DMS 273 treated with DMSO at 0.1 percent for 48 hours (cell line): ENCODE measurements around the gene RAB19.
"Not testable (repeated sequence)": the region's sequence is repeated elsewhere in the genome, so short reads cannot be mapped to it uniquely, and the experiment has no call there.

Experiments used
- DNase-seq: peaks from one replicate; lab custom pipeline; 2025; lab: John Stamatoyannopoulos, UW

Gene RAB19

DNA sequence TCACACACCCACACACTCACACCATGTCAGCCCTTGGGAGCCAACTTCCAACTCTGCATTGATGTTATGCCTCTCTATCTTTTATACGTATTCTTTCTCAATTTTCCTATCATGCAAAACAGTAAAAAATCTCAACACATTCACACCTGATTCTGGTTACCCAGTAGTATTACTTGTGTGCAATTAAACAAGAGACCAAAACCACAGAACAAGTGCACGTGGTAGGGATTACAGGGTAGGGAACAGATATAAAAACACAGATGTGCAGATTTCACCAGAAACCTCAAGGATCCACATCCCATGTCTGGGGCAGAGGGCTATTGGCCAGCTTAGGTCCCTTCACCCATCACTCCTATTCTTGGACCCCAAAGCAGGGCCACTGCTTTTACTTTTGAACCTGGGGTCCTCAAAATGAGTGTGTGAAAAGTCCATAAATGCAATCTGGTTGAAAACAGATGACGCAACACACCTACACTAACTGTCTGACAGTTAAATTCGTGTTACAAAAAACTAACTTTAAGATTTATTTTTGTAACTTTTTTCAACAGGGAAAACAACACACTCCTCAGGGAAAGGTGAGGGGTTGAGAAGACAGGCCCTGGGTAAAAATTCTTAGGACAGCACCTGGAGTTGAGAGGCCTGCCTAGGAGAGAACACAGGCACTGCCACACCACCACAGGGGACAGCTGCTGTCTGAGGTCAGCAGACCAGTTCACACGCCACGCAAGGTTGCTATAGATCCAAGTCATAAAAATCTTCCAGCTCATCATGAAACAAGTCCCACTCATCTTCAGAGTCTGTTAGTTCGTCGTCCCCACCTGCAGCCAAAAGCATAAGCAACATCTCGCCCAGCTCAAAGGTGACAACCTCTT, 50.2 kb downstream of the RAB19 start:
- DNase-seq: not testable (repeated sequence)

GRCh38 chr7:140454657-140455015, 50.8 kb downstream of the RAB19 start:
- no peak for DNase-seq

DNA sequence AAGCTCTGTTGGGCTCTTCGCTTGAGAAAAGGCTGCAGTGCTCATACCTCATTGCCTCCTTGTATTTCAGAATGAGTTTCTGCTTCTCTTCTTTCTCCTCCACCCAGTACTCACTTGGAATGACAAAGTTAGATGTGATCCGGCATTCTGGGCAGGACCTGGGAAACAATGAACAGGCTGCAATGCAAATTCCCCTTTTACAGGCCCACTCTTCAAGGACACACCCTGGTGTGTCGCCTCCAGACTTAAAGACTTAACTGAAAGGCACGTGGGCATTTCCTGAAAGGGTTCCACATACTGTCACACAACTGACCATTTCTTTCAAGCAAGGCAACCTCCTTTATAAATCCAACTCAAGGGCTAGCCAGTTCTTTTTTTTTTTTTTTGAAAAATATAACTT, 51.9 kb downstream of the RAB19 start:
- no peak for DNase-seq

DNA sequence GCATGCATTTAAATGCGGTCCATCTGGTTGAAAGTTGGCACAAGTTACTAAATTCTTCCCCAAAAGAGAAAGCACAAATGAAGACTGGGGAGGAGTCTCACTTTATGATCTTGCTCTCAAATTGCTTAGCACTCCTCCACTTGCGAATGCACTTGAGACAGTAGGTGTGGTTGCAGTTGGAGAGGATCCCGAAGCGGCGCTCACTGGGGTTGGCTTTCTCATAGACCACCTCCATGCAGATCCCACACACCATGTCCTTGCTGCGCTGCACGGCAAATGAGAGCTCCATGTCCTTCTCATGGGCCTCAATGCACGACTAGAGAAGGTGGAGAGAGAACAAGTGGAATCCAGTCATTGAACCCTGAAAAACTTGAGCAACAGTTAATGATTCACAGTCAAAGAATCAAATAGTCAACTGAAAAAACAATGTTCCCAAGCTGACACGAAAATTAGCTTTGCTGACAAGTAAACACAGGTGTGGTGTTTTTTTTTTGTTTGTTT, 52.7 kb downstream of the RAB19 start:
- no peak for DNase-seq

- DNase-seq: no peak
Observed at GRCh38 chr7:140458201-140458600, 54.3 kb downstream of the RAB19 start.

GRCh38 chr7:140458916-140459315, 55.1 kb downstream of the RAB19 start:
- DNase-seq: no peak

DNA sequence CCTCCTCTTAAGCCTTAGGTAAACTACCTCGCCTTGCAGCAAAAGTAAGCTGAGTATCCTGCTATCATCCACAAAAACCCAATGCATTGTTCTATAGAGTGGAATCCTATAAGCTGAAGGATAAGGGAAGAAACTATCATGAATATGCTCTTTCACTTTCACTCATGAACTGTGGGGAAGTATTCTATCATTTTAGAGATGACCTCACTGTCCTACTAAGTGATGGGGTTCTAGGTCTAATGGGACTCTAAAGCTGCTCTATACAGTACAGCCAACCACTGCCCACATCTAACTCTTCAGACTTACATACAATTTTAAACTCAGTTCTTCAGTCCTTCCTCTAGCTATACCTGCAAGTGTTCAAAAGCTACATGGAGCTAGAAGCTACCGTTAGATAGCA, 59.3 kb downstream of the RAB19 start:
- DNase-seq: no peak

- peak; percentile 20 for DNase-seq
Observed at GRCh38 chr7:140475747-140476333, 72.0 kb downstream of the RAB19 start.

DNA sequence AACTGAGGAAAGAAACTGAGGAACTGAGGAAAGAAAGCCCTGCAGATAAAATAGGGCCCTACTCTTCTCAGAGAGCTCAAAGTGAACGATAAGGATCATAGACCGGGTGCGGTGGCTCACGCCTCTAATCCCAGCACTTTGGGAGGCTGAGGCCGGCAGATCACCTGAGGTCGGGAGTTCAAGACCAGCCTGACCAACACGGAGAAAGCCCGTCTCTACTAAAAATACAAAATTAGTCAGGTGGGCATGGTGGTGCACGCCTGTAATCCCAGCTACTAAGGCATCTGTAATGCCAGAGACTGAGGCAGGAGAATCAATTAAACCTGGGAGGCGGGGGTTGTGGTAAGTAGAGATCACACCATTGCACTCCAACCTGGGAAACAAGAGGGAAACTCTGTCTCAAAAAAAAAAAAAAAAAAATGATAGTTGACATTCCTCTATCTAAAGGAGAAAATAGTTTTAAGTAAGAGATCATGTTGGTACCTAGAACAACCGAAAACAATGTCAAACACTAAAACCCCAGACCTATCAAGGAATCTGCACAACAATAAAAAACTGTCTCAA, 72.9 kb downstream of the RAB19 start:
- DNase-seq: no peak
